ENCODE data around the gene FGFR3.

The FGFR3 gene

DNA sequence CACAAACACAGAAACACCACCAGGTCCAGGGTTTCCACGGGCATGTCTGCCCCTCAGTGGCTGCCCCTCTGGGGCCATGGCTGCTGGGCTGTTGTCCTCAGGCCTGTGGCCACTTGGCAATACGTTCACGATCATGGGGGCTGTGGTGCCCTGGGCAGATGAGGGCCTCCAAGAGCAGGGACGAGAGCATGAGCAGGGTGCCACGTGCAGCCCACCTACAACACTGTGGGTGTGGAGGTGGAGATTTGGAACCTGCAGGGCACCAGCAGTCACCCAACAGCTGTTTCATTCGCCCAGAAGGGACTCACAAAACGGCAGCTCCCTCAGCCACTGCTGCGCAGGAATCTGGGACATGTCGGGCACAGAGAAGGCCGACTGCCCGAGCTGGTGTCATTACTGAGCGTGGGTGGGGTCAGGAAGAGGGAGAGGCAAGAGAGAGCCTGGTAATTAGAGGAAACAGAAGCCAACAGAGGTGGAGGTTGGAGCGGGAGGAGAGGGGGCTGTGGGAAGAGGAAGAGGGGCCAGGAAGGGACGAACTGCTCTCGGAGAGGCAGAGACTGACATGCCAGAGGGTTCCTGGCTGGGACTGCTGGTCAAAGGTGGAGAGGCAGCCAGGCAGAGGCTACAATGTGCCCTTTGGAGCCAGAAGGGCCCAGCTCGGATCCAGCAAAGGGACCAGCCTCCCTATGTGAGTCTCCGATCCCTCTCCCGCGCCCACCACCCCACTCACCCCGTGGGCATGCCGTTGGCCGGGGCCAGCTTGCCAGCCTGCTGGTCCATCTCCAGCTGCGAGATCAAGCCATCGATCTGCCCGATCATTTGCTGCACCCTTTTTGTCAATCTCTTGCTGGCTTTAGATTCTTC is 23.1 kb downstream of the FGFR3 start:
- Histone ChIP-seq H3K4me1 (ENCODE audit: control insufficient read depth, insufficient read depth, low read length, poor library complexity, severe bottlenecking) (no peaks in the 10 kb centered on the region), H3K36me3 (ENCODE audit: control insufficient read depth, insufficient read depth, low read length) (peaks cover 41% of the 10 kb centered on the region), H3K27me3 (replicated peaks; ENCODE audit: control insufficient read depth, insufficient read depth, low read length, poor library complexity, severe bottlenecking) (no peaks in the 10 kb centered on the region), H3K9me3 (ENCODE audit: control insufficient read depth, low read length) (no peaks in the 10 kb centered on the region), H3K4me3 (ENCODE audit: insufficient read depth, low read depth, low read length, poor library complexity, severe bottlenecking) (no peak overlapping the region), H3K27ac (ENCODE audit: insufficient read depth, low read length, poor library complexity, severe bottlenecking) (no peak overlapping the region)
- DNase-seq: no peak

GRCh38 chr4:1819284-1819683 is 26.2 kb downstream of the FGFR3 start:
- Histone ChIP-seq H3K4me1 (ENCODE audit: control insufficient read depth, insufficient read depth, low read length, poor library complexity, severe bottlenecking) (no peaks in the 10 kb centered on the region), H3K27ac (ENCODE audit: insufficient read depth, low read length, poor library complexity, severe bottlenecking) (no peak overlapping the region), H3K36me3 (ENCODE audit: control insufficient read depth, insufficient read depth, low read length) (peaks cover 55% of the 10 kb centered on the region), H3K4me3 (ENCODE audit: insufficient read depth, low read depth, low read length, poor library complexity, severe bottlenecking) (no peak overlapping the region), H3K9me3 (ENCODE audit: control insufficient read depth, low read length) (no peaks in the 10 kb centered on the region), H3K27me3 (replicated peaks; ENCODE audit: control insufficient read depth, insufficient read depth, low read length, poor library complexity, severe bottlenecking) (no peaks in the 10 kb centered on the region)
- no peak for DNase-seq

- DNase-seq: no peak
- Histone ChIP-seq H3K4me3 (ENCODE audit: insufficient read depth, low read depth, low read length, poor library complexity, severe bottlenecking) (no peak overlapping the region), H3K27me3 (replicated peaks; ENCODE audit: control insufficient read depth, insufficient read depth, low read length, poor library complexity, severe bottlenecking) (no peaks in the 10 kb centered on the region), H3K27ac (ENCODE audit: insufficient read depth, low read length, poor library complexity, severe bottlenecking) (no peak overlapping the region), H3K9me3 (ENCODE audit: control insufficient read depth, low read length) (no peaks in the 10 kb centered on the region), H3K36me3 (ENCODE audit: control insufficient read depth, insufficient read depth, low read length) (peaks cover 55% of the 10 kb centered on the region), H3K4me1 (ENCODE audit: control insufficient read depth, insufficient read depth, low read length, poor library complexity, severe bottlenecking) (no peaks in the 10 kb centered on the region)
Measured at GRCh38 chr4:1819816-1820215, 26.7 kb downstream of the FGFR3 start.

- no peaks in the 10 kb centered on the region for H3K27me3 ChIP-seq (replicated peaks; ENCODE audit: control insufficient read depth, insufficient read depth, low read length, poor library complexity, severe bottlenecking)
- peaks cover 65% of the 10 kb centered on the region for H3K36me3 ChIP-seq (ENCODE audit: control insufficient read depth, insufficient read depth, low read length)
- DNase-seq: no peak
- H3K9me3 ChIP-seq (ENCODE audit: control insufficient read depth, low read length): no peaks in the 10 kb centered on the region
- no peaks in the 10 kb centered on the region for H3K4me1 ChIP-seq (ENCODE audit: control insufficient read depth, insufficient read depth, low read length, poor library complexity, severe bottlenecking)
- H3K4me3 ChIP-seq (ENCODE audit: insufficient read depth, low read depth, low read length, poor library complexity, severe bottlenecking): no peak overlapping the region
- no peak overlapping the region for H3K27ac ChIP-seq (ENCODE audit: insufficient read depth, low read length, poor library complexity, severe bottlenecking)
Measured at GRCh38 chr4:1821679-1822567, 28.8 kb downstream of the FGFR3 start.

DNA sequence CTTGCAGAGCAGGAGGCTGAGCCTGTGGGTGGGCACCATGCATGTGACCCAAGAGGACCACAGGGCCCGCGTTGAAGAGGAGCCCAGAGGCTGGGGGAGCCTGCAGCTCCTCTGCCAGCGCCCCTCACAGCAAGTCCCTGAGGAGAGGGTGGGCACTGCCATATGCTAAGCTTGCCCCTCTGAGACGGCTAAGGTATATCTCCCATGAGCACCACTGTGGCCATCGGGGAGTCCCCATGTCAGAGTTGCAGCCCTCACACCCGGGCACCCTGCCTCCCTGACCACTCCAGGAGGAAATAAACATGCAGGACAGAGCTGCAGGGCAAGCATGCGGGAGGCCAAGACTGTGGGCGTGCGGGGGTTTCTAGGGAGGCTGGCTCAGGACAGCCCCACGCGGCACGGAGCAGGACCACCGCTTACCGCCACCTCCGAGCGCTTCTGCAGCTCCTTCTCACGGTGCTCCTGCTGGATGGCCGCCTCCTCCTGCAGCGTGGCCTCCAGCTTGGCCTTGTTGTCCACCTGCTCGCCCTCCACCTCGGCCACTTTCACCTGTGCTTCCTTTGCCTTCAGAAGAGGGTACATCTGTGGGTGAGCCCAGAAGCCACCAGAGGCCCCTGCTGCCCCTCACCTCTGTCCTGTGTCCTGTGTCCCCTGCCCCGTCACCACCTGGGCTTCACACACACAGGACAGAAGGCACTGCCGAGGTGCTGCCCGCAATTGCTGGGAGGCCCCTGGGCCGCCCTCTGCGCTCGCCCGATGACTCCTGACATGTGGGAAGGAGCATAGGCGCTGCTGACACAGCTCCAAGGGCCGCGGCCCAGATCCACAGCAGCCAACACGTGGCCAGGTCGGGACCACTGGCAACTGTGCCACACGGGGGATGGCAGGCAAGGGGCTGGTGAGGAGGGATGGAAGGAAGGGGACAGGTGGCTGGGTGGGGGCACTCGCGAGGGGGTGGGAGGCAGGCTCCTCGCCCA is 29.8 kb downstream of the FGFR3 start:
- DNase-seq: no peak
- H3K4me3 ChIP-seq (ENCODE audit: insufficient read depth, low read depth, low read length, poor library complexity, severe bottlenecking): no peak overlapping the region

DNA sequence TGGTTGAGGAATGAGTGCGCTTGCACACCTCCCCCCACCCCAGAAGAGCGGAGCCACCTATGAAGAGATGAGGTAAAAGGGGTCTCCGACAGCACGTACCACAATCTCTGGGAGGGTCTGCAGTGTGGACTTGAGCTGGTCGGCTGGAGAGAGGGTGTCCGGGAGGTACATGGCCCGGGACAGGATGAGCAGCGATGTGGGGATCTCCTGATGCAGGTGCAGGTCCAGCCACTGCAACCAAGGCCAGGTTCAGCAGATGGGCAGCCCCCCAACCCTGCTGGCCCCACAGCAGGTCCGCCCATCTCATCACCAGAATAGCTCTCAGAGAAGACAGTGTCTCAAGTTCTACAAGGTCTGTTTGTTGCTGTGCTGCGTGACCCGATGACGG is 30.4 kb downstream of the FGFR3 start:
- H3K27ac ChIP-seq (ENCODE audit: insufficient read depth, low read length, poor library complexity, severe bottlenecking): no peak overlapping the region
- DNase-seq: no peak
- H3K4me1 ChIP-seq (ENCODE audit: control insufficient read depth, insufficient read depth, low read length, poor library complexity, severe bottlenecking): no peaks in the 10 kb centered on the region
- no peak overlapping the region for H3K4me3 ChIP-seq (ENCODE audit: insufficient read depth, low read depth, low read length, poor library complexity, severe bottlenecking)
- H3K27me3 ChIP-seq (replicated peaks; ENCODE audit: control insufficient read depth, insufficient read depth, low read length, poor library complexity, severe bottlenecking): no peaks in the 10 kb centered on the region
- no peaks in the 10 kb centered on the region for H3K9me3 ChIP-seq (ENCODE audit: control insufficient read depth, low read length)
- peaks cover 60% of the 10 kb centered on the region for H3K36me3 ChIP-seq (ENCODE audit: control insufficient read depth, insufficient read depth, low read length)

More for the DNA sequence above, 29.8 kb downstream of the FGFR3 start:
- Histone ChIP-seq H3K36me3 (ENCODE audit: control insufficient read depth, insufficient read depth, low read length) (peaks cover 63% of the 10 kb centered on the region), H3K4me1 (ENCODE audit: control insufficient read depth, insufficient read depth, low read length, poor library complexity, severe bottlenecking) (no peaks in the 10 kb centered on the region), H3K9me3 (ENCODE audit: control insufficient read depth, low read length) (no peaks in the 10 kb centered on the region), H3K27me3 (replicated peaks; ENCODE audit: control insufficient read depth, insufficient read depth, low read length, poor library complexity, severe bottlenecking) (no peaks in the 10 kb centered on the region), H3K27ac (ENCODE audit: insufficient read depth, low read length, poor library complexity, severe bottlenecking) (no peak overlapping the region)

DNA sequence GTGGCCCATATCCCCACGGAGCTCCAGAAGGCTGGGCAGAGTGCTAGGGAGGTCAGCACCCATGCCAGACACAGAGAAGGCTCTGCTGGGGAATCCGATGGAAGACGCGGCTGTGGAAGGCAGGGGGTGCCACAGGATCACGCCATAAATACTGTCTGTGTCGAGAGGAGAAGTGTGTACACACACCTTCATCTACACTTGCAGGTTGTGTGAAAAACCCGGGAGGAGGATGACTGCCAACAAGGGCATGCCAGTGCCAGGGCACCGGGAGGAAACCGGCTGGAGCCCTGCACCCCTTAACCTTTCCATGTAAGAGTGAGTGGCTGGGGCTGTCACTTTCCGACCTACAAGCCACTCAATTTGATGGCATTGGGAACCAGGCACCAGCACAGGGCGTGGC is 31.7 kb downstream of the FGFR3 start:
- Histone ChIP-seq H3K4me3 (ENCODE audit: insufficient read depth, low read depth, low read length, poor library complexity, severe bottlenecking) (no peak overlapping the region), H3K9me3 (ENCODE audit: control insufficient read depth, low read length) (no peaks in the 10 kb centered on the region), H3K27ac (ENCODE audit: insufficient read depth, low read length, poor library complexity, severe bottlenecking) (no peak overlapping the region), H3K27me3 (replicated peaks; ENCODE audit: control insufficient read depth, insufficient read depth, low read length, poor library complexity, severe bottlenecking) (no peaks in the 10 kb centered on the region), H3K4me1 (ENCODE audit: control insufficient read depth, insufficient read depth, low read length, poor library complexity, severe bottlenecking) (no peaks in the 10 kb centered on the region), H3K36me3 (ENCODE audit: control insufficient read depth, insufficient read depth, low read length) (peaks cover 52% of the 10 kb centered on the region)
- DNase-seq: no peak

GRCh38 chr4:1825326-1825725 is 32.2 kb downstream of the FGFR3 start:
- Histone ChIP-seq H3K36me3 (ENCODE audit: control insufficient read depth, insufficient read depth, low read length) (peaks cover 48% of the 10 kb centered on the region), H3K4me1 (ENCODE audit: control insufficient read depth, insufficient read depth, low read length, poor library complexity, severe bottlenecking) (no peaks in the 10 kb centered on the region), H3K27me3 (replicated peaks; ENCODE audit: control insufficient read depth, insufficient read depth, low read length, poor library complexity, severe bottlenecking) (no peaks in the 10 kb centered on the region), H3K4me3 (ENCODE audit: insufficient read depth, low read depth, low read length, poor library complexity, severe bottlenecking) (no peak overlapping the region), H3K27ac (ENCODE audit: insufficient read depth, low read length, poor library complexity, severe bottlenecking) (no peak overlapping the region), H3K9me3 (ENCODE audit: control insufficient read depth, low read length) (no peaks in the 10 kb centered on the region)
- DNase-seq: no peak

DNA sequence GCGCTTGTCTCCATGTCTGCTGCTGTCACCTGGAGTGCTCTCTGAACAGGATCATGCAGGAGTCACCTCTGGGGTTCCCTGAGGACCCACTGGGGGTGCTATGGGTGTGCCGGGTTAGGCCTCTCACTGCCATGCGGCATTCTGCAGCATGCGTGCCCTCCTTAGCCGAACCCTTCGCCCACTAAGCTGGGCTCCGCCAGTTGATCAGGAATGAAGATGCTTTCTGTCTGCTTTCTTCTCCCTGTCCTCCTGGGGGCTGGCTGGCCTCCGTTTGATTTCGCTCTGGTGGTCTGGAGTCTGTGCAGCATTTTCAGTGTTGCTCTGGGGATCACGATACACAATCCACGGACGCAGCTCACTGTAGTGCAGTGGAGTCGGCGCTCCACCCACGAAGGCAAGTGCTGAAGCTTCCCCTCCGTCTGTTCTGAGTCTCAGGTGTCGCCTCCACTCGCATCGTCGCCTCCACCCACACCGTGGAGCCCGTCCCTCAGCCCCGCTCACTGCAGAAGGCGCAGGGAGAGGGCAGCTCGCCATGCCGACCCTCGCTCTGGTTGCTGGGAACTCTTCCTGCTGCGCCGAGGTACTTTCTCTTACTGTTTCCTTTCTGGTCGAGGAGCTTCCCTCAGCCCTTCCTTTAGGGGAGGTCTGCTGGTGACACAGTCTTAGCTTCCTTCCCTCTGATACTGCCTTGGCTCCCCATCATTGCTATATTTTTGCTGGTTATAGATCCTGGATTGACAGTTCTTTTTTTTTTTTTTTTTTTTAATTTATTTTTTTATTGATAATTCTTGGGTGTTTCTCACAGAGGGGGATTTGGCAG is 33.6 kb downstream of the FGFR3 start:
- H3K27ac ChIP-seq (ENCODE audit: insufficient read depth, low read length, poor library complexity, severe bottlenecking): no peak overlapping the region
- no peak overlapping the region for H3K4me3 ChIP-seq (ENCODE audit: insufficient read depth, low read depth, low read length, poor library complexity, severe bottlenecking)
- no peaks in the 10 kb centered on the region for H3K9me3 ChIP-seq (ENCODE audit: control insufficient read depth, low read length)
- H3K36me3 ChIP-seq (ENCODE audit: control insufficient read depth, insufficient read depth, low read length): peaks cover 57% of the 10 kb centered on the region
- DNase-seq: no peak
- H3K4me1 ChIP-seq (ENCODE audit: control insufficient read depth, insufficient read depth, low read length, poor library complexity, severe bottlenecking): no peaks in the 10 kb centered on the region
- H3K27me3 ChIP-seq (replicated peaks; ENCODE audit: control insufficient read depth, insufficient read depth, low read length, poor library complexity, severe bottlenecking): no peaks in the 10 kb centered on the region

All from effector memory CD4-positive, alpha-beta T cell (primary cell).